Measurements from ENCODE around the gene PPM1G.
A peak's percentile ranks its signal among the peaks of the same experiment; 100 is the strongest.
"Not testable (repeated sequence)": the region's sequence is repeated elsewhere in the genome, so short reads cannot be mapped to it uniquely, and the experiment has no call there.

Gene PPM1G, protein sequence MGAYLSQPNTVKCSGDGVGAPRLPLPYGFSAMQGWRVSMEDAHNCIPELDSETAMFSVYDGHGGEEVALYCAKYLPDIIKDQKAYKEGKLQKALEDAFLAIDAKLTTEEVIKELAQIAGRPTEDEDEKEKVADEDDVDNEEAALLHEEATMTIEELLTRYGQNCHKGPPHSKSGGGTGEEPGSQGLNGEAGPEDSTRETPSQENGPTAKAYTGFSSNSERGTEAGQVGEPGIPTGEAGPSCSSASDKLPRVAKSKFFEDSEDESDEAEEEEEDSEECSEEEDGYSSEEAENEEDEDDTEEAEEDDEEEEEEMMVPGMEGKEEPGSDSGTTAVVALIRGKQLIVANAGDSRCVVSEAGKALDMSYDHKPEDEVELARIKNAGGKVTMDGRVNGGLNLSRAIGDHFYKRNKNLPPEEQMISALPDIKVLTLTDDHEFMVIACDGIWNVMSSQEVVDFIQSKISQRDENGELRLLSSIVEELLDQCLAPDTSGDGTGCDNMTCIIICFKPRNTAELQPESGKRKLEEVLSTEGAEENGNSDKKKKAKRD

DNA sequence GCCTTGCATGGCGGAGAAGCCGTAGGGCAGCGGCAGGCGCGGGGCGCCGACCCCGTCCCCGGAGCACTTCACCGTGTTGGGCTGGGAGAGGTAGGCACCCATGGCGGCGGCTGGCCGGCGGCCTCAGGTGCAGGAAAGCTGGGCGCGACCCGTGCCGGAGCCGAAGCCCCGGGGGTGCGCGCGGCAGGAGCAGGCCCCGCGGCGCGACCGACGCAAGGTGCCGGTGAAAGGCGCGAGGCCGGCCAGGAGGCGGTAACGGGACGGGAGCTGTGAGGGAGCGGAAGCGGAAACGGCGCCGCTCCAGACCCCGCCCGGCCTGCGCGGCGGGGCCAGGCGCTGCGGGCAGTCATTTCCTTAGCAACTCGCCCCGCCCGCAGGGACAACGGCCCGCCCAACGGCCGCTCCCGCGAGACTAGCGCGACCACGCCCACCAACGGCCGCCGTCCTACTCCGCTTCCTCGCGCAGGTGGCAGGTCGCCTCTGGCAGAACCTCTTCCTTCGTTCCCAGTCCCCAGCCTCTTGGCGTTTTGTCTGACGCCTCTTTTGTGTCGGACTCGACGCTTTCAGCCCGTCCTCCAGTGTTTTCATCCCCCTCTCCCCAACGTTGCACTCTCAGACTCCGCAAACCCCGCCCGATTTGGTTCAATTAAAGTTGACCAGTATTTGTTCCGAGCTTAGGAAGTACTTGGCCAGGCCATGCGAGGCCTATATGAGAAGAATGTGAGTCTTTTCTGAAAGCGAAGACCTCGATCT is at the start of gene PPM1G:
PPM1G (minus strand) TSS at position 271 of the 753 bp plus-strand sequence; CDS start at position 102, 169 bp downstream.
- peak; percentile 81 for DNase-seq

DNA sequence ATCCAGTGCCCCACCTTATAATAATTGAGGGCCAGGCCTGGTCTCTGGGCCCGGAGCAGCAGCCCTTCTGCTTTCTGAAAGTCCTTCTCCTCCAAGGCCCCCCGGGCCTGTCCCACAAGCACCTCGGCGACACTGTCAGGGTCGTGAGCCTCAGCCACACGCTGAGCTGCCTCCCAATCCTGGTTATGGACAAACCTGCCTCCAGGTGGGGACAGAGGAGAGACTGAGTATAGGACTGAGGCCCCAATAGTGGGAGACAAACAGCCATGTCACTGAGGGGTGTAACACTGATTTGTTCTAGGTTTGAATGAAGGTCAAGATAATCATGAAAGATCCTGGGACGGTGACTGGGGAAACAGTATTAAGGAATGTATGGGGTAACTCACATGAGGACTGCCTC is 44.6 kb upstream of the PPM1G start:
- no peak for DNase-seq

- DNase-seq = no peak
These were observed 41.7 kb upstream of the PPM1G start for GRCh38 chr2:27451095-27451494.

GRCh38 chr2:27448381-27448780 is 39.0 kb upstream of the PPM1G start:
- DNase-seq = no peak

DNA sequence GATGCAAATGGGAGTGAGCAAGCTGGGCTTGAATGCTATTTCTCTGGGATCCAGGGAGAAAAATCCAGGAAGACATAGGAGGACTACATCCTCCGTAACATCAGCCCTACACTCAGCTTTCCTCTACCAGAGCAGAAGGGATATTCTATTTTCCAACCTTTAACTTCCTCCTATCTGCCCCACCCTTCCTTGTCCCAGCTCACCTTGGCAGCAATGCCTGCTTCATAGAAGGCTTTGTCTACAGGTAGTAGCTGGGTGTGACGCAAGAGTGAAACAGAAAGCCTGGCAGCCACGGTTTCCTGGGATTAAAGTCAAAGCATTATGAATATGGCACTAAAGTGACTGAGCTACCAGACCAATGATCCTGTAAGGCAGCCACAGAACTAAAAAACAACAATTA is 36.7 kb upstream of the PPM1G start:
- no peak for DNase-seq

DNA sequence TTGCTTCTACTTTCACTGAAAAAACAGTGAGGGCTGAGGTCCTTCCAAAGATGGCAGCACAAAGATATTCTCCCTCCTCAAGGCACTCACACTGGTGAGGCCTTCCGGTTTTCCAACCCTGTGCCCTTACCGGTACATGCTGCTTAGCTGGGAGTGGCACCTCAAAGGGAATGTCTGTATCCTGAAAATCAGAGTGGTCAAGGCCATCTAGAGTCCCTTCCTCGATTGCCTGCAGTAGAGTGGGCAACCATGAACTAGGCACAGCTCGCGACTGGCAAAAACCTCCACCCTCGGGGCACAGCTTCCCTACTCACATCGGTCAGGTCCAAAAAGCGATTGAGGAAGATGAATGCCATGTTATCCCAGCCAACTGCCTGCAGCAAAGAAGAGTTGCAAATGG is 36.2 kb upstream of the PPM1G start:
- DNase-seq = no peak

- no peak for DNase-seq
These were observed 35.8 kb upstream of the PPM1G start for GRCh38 chr2:27445155-27445554.

GRCh38 chr2:27442920-27443282 is 33.5 kb upstream of the PPM1G start:
- no peak for DNase-seq

DNA sequence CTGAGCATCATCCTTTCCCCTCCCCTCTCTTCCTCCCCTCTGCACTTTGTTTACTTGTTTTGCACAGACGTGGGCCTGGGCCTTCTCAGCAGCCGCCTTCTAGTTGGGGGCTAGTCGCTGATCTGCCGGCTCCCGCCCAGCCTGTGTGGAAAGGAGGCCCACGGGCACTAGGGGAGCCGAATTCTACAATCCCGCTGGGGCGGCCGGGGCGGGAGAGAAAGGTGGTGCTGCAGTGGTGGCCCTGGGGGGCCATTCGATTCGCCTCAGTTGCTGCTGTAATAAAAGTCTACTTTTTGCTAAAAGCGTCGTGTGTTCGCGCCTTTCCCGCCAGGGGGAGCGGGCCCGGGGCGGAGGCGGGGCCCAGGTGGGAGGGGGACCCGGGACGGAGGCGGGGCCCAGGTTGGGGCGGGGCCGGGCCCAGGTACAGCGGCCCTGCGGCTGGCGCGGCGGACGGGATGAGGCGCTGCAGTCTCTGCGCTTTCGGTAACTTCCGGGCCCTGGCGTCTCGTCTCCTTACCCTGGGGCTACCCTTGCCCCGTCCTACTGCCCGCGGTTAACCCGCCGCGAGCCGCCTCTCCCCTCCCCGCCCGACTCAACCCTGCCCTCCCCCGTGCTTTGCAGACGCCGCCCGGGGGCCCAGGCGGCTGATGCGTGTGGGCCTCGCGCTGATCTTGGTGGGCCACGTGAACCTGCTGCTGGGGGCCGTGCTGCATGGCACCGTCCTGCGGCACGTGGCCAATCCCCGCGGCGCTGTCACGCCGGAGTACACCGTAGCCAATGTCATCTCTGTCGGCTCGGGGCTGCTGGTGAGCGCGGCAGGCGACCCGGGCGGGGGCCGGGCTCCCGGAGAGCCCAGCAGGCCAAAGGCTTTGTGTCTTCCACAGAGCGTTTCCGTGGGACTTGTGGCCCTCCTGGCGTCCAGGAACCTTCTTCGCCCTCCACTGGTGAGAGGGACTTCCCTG is 32.8 kb upstream of the PPM1G start, which contains the start of gene KRTCAP3:
KRTCAP3 (plus strand) TSS at position 424 of the 962 bp plus-strand sequence; CDS start at position 456, 32 bp downstream.
- no peak for DNase-seq

GRCh38 chr2:27441226-27441926 is 32.0 kb upstream of the PPM1G start:
- DNase-seq = no peak

- DNase-seq = no peak
These were observed 26.2 kb upstream of the PPM1G start for GRCh38 chr2:27435628-27436027.

GRCh38 chr2:27431395-27431794 is 22.0 kb upstream of the PPM1G start:
- no peak for DNase-seq

- peak; percentile 16 for DNase-seq
These were observed 19.7 kb upstream of the PPM1G start for GRCh38 chr2:27428978-27429541.

GRCh38 chr2:27428213-27428977 is 19.0 kb upstream of the PPM1G start, which contains the start of gene NRBP1:
Gene NRBP1 (plus strand): TSS chr2:27428631. CDS start chr2:27433274, 4,643 bp downstream.
- DNase-seq = peak; percentile 71

DNA sequence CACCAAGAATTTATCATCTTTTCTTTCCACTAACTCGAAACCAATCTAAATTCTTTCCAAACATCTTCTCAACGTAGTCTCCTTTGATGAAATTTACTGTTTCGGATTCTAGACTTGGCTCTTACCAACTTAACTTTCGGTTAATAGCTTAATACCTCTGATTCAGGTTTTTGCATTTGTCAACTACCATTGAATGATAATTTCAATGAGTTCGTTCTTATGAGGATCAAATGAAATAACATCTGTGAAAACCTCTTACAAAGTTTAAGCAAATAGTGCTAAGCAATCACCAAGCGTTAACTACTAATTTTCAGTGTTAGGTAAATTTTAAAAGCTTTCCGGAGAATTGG is 18.4 kb upstream of the PPM1G start:
- no peak for DNase-seq

- not testable (repeated sequence) for DNase-seq
These were observed 15.6 kb upstream of the PPM1G start for GRCh38 chr2:27425039-27425438.

GRCh38 chr2:27422958-27423357 is 13.6 kb upstream of the PPM1G start:
- no peak for DNase-seq

DNA sequence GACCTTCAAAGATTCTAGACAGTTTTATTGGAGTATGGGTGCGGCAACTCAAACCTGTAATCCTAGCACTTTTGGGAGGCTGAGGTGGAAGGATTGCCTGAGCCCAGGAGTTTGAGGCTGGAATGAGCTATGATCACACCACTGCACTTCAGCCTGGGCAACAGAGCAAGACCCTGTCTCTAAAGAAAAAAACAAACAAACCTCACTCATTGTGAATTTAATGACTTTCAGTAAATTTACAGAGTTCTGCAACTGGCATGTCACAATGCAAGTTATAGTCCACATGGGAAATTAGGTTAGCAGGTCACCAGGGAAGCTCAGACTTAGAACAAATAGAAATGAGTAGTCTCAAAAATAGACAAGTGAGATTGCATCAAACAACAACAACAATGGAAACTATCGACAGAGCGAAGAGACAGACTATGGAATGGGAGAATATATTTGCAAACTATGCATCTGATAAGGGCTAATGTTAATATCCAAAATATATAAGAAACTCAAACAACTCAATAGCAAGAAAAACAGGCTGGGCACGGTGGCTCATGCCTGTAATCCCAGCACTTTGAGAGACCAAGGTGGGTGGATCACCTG is 12.4 kb upstream of the PPM1G start:
- DNase-seq = no peak

DNA sequence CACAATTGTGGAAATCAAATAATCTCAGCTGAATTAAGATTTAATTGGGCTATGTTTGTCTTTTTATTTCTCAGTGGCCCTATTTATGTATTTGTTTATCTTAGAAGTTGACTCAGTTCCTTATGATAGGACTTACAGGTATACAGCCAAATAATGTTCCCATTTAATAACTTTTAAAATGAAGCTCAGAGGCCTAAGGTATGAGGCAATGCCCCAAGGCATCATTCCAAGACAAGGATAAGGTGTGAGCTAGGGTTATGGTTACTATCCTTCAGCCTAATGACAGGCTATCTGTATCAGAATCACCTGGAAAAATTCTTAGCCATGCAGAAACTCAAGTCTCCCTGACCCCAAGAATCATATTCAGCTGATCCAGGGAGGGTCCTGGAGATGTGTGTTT is 11.6 kb upstream of the PPM1G start:
- DNase-seq = no peak

- no peak for DNase-seq
These were observed 6.8 kb upstream of the PPM1G start for GRCh38 chr2:27416151-27416550.
